Measurements from ENCODE around the gene ACAD10.
"Not testable (repeated sequence)": the region's sequence is repeated elsewhere in the genome, so short reads cannot be mapped to it uniquely, and the experiment has no call there.

The ACAD10 gene

DNA sequence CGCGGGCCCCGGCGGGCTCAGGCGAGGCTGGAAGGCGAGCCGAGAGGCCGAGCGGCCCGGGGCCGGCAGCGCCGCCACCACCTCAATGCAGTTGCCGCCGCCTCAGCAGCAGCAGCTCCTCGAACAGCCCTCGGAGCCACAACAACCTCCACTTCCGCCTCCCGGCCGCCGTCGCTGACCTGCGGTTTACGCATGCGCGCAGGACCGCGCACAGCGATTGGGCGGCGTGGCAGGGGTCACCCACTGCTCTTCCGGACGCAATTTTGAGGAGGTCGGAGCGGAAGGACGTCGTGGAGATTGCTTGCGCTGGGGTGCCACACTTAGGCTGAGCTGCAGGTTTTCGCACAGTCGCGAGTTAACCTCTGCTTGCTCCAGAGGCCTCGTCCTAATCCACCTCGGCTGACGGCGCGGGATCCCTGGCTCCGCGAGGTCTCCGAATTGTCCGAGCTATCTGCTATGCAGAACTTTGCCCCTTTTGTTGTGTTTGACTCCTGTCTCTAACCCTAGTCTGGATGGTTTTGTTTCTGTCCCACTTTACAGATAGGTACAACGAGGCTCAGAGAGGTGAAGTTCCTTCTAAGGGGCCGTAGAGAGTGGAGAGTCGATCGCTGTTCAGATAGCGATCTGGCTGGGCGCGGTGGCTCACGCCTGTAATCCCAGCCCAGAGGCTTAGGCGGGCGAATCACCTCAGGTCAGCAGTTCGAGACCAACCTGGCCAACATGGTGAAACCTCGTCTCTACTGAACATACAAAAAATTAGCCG lies at the start of gene ACAD10, which contains the start of gene BRAP:
ACAD10 (plus strand) TSS at position 243 of the 763 bp plus-strand sequence. CDS start 6,657 bp downstream, outside the sequence.
BRAP (minus strand) TSS at position 146 of the 763 bp plus-strand sequence. CDS start 164 bp downstream, outside the sequence.
- peak; percentile 92 for DNase-seq (ENCODE audit: low read depth)

DNA sequence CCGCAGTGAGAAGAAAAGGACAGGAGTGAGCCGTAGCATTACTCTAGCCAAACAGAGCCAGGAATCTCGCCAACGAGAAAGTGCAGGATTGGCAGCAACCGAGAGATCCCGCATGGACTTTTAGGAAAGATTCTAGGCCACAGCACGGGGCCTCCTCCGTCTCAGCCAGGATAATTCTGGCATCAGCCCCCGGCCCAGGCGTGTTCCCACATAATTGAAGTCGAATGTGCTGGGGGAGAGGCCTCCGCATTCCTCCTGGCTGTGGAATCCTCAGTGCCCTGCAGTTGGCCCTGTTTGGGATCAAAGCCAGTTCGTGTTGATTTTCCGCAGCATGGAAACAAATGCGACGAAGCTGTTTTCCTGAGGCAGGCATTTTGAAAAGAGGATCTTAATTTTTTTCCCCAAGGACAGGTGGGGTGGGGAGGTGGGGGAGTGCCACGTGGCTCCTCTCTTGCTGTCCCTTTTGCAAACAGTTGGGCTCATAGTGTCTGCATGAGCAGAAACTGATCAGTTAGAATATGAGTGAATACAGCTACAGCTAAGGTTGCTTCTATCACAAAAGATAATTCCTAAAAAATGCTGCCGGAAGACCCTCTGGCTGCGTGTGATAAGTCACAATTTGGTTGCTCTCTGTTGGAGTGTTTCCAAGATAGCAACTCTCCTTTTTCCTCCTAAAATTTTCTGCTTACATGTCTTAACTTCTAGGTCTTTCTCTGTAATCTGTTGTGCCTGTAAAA lies 49.5 kb upstream of the ACAD10 start:
- DNase-seq (ENCODE audit: low read depth): peak; percentile 39

DNA sequence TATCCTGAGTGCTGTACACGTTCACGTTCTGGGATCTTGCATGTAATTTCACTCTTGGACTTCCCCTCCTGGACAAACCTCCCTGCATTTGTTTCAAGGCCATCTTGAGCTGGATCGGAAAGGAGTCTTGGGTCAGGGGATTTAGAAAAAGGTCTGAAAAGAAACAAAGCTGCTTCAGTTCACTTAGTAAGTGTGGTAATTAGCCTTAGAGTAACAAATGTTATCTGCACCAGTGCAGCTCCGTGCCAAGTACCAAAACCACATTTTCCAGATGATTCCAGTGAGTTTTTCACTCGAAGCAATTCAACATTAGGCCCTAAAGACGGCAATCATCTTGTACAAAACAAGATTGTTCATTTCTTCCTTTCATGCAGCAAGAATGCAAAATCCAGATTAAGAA lies 47.3 kb upstream of the ACAD10 start:
- no peak for DNase-seq (ENCODE audit: low read depth)

DNA sequence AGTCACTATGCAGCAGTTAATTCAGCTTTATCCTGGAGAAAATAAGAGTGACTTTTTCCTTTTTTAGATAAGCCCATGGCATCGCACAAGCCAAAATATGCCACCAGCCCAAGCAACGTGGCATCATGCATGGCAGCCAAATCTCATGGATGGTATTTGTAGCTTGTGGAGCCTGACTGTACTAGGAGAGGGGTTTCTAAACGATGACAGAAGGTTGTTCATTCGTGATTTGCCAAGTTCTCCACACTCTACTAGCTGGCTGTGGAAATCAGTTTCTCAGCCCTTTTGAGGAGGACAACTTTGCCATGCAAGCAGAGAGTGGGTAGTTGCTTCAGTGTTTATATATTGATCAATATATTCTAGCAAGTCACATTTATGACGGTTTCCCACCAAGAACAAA lies 45.3 kb upstream of the ACAD10 start:
- DNase-seq (ENCODE audit: low read depth): no peak

DNA sequence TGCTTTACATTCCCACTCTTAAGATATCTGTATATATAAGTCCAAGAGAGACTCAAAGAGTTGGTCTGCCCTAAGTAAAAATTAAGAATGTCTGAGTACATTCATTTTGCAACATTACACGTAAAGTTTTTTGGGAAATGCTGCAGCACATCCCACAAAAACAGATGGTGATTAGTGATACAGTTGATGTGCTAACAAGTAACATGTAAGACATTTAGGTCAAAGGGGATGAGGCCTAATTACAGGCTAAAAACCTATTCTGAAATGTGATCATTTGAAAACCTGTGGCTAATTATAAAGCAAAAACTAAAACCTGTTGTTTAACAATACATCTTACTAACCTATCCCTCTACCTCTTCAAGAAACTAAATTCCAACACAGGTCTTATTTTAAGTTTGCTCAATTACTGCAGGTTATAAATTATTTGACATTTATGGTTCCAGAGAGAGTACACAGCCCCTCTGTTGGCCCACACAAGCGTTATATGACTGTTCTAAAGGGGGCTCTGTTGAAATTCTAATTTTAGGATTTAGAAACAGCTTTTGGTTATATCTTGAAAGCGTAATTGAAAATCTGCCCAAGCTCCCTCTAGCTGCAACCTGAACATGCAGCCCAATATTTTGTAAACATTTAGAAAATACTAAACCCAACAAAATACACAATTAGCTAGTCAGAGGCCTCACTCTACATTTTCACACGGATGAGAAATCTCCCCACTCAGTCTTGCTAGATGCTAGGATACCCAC lies 43.0 kb upstream of the ACAD10 start:
- DNase-seq (ENCODE audit: low read depth): no peak

DNA sequence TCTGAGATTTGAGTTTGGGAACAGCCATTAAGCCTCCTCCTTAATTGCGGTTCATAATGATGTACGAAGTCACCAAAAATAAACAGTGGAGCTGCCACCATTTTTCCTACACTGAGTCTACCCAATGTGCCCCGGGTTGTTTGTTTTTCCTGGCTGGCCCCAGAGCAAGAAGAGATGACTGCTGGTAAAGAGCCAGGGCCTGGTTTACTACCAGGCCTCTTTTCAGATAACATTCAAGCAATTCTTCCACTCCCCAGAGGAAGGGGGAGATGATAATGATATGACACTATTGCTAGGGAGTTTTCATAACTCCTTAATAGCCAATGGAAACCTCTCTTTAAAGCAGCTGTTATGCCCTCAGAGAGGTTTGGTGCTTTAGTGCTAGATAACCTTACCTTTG lies 42.4 kb upstream of the ACAD10 start:
- DNase-seq (ENCODE audit: low read depth): no peak

DNA sequence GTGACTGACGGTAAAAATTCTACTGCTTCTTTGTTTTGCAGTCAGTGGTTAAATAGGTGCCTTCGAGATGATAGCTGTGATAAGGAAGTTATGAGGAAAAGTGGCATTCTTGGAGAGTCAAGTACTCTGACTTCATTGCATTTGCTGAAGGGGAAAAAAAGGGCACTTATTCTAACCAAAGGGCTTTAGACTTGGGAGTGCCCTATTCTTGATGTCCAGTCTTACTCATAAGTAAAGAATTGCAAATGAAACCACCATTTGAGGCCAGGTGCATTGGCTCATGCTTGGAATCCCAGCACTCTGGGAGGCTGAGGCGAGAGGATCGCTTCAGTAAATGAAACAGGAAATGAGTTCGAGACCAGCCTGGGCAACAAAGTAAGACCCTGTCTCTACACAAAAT lies 40.4 kb upstream of the ACAD10 start:
- no peak for DNase-seq (ENCODE audit: low read depth)

DNA sequence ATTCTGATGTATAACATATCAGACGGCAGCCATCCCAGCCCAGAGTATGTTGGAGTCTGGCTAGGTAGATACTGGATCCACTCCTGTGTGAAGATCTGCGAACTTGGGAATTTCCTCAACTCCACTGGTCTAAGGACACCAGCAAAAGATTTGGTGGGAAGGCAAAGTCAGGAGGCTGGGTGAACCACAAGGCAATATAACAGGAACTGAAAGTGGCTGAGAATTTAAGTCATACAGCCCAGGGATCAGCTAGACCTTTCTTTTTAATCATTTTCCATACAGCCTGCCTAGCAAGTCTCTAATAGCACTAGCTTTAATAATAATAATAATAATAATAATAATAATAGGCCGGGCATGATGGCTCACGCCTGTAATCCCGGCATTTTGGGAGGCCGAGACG lies 34.9 kb upstream of the ACAD10 start:
- no peak for DNase-seq (ENCODE audit: low read depth)

DNA sequence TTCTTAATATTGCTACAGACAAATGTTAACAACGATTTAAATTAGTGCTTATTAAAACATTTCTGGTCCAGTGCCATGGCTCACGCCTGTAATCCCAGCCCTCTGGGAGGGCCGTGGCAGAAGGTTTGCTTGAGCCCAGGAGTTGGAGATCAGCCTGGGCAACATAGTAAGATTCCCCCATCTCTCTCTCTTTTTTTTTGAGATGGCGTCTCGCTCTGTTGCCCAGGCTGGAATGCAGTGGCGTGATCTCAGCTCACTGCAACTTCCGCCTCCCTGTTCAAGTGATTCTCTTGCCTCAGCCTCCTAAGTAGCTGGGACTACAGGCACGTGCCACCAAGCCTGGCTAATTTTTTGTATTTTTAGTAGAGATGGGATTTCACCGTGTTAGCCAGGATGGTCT lies 33.3 kb upstream of the ACAD10 start:
- DNase-seq (ENCODE audit: low read depth): not testable (repeated sequence)

DNA sequence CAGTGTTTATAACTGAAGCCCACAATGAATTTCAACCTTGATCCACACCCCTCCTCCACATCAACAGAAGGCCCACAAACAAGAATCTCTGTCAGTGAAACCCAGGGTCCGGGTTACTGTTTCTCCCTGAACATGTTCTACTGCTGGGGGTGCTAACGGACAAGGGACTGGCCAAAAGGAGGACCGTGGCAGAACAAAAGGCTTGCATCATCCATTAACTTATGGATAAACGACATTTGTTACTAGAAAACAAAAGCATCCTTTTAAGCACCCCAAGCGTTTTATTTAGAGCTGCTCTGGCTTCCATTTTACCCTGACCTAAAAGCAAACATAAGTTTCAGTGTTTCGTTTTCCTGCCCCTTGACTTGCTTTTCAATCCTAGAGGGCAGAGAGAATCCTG lies 32.3 kb upstream of the ACAD10 start:
- DNase-seq (ENCODE audit: low read depth): no peak

DNA sequence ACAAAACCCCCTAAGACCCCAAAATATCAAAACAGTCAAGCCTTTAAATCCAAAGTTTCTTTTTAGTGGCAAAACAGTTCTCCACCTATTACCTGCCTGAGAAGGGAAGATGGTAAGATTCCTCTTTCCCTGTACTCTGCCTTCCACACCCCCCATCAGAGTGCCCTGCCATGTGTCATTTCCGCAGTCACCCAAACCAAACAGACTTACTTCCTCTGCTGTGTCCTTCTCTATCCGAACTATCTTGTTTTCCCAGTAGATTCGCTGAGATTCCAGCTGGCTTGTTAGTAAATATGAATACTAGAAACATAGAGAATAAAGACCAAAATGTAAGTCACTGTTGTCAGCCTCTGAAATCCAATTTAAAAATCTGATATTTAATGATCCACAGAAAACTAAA lies 30.5 kb upstream of the ACAD10 start:
- DNase-seq (ENCODE audit: low read depth): no peak

DNA sequence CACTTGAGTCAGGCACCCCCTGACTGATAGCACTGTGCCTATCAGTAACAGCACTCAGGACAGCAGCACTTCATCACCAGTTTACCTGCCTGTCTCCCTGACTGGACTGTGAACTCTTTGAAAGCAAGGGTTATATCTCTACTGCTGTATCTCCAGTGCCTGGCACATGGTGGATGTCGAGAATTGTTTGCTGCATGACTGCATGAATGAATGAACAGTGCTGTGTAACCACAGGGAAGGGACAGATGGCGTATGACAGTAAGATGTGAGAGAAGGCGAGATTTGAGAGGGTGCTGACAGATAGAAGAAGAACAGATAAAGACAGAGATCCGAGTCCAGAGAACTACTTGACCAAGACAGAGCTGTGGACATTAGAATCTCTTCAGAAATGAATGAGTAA lies 29.8 kb upstream of the ACAD10 start:
- DNase-seq (ENCODE audit: low read depth): no peak

DNA sequence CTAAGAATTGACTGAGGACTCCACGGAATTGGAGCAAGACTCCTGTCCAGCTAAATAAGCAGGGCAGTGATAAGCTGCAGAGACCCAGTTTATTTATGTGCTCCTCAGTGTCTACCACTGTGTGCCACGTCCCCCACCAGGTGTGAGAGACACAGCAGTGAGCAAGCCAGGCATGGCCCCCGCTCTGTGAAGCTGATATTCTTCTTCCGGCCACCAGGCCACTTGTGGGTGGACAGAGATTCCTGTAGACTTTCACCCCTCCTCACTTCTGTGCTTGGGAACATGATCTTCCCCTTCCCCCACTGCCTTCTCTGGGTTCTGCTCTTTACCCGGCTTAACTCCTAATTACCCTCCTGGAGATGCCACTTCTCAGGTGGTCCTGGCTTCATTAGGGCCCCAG lies 21.4 kb upstream of the ACAD10 start:
- no peak for DNase-seq (ENCODE audit: low read depth)

DNA sequence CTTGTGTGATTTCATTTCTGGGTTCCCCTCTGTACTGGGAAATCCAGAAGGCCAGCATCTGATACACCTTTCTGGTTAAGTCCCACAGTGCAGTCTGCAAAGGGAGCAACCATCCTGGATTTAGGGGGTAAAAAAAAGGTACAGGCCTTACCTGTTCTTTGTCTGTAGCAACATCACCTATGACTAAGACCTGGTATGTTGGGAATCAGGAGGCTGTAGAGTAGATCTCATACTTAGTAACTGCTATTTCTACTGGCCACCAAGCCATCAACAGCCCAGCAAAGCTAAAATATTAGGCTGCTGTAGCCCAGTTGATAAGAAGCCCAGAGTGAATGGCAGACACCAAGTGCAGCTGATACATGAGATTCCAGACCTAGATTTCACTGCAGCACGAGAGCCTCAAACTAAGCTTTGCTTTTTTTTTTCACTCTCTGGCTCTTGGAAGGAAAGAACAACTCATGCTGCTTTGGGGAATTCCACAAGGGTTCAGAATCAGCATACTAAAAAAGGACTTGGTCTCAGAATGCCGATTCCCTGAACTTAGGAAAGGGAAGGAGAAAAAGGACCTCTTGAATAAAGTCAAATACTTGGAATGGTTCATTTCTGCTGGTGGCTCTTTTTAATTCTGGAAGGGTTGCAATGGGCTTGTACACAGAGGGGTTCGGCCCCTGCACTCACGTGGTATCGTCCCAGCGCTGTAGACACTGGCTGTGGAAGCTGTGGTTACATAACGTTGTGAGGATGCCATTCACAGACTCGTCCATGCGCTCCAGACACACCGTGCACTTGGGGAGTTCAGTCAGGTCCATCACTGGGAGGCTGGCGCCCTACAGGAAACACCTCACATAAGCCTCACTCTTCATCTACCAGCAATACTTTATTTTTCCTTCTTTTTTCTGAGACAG lies 20.6 kb upstream of the ACAD10 start:
- DNase-seq (ENCODE audit: low read depth): no peak

DNA sequence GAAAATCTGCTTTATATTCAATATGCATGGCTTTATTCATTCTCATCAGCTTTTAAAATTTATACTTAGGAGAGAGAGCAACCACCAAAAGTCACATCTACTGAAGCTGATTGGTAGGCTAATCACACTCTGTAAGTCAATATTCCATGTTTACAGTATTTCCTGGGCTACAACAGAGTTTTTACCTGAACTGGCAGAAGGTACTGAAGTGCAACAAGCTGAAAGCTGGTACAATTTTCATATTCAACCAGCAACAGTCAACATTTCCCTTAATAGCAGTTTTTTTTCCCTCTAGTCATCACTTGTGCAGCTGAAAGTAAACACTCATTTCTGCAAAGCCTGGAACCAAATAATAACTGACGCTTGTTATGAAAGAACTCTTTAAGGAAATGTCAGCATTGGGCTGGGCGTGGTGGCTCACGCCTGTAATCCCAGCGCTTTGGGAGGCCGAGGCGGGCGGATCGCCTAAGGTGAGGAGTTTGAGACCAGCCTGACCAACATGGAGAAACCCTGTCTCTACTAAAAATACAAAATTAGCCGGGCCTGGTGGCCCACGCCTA lies 13.0 kb upstream of the ACAD10 start:
- no peak for DNase-seq (ENCODE audit: low read depth)

DNA sequence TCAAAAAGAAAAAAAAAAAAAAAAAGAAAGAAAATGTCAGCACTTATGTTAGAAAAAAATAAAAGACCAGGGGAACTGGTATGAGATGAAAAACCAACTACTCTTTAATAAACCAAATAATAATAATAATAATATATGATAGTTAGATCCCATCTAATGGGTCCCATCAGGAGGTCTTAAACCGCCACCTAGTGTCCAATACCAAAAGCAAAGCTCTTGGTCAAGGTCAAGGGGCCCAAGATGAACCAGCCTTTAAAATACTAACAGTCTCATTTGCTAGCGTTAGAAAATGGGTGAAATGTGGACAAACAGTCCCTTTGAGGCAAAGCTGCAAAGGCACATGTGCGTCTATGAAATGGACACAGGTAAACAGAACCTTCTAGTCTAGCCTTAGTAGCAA lies 12.3 kb upstream of the ACAD10 start:
- DNase-seq (ENCODE audit: low read depth): peak; percentile 26

DNA sequence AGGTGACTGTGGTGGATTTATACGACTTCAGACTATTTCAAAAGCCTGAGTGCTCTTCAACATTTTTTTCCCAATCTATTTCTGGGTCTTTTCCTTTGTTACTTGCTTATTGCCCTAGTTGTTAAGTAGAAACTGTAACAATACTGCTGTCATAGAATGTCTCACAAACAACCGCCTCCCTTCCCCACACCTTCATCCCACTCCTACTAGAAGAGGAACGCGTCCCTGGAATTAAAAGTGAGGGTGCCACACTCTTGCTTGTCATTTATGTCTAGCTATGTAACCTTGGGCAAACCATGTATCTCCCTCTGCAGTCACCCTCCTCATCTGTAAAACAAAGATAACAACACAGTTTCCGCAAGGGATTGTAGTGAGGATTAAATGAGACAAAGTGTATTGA lies 8.7 kb upstream of the ACAD10 start:
- DNase-seq (ENCODE audit: low read depth): no peak

DNA sequence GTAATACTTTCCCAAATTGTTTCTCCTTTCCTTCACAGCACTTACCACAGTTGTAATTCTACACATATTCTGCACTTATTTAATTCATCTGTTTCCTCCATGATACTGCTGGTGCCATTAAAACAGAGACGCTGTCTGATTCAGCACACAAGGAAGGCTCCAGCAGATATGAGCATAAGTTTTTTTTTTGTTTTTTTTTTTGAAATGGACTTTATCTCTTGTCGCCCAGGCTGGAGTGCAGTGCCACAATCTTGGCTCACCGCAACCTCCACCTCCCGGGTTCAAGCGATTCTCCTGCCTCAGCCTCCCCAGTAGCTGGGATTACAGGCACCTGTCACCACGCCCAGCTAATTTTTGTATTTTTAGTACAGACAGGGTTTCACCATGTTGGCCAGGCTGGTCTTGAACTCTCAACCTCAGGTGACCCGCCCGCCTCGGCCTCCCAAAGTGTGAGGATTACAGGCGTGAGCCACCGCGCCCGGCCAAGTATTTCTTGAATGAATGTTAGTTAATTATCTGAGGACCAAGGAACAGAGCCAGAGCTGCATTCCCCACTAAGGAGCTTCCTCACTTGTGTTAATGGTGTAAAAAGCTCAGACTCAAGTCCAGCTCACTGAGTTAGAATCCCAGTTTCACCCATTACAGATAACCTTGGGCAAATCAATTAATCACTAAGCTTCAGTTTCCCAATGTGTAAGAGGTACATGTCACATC lies 1.2 kb upstream of the ACAD10 start:
- DNase-seq (ENCODE audit: low read depth): not testable (repeated sequence)

DNA sequence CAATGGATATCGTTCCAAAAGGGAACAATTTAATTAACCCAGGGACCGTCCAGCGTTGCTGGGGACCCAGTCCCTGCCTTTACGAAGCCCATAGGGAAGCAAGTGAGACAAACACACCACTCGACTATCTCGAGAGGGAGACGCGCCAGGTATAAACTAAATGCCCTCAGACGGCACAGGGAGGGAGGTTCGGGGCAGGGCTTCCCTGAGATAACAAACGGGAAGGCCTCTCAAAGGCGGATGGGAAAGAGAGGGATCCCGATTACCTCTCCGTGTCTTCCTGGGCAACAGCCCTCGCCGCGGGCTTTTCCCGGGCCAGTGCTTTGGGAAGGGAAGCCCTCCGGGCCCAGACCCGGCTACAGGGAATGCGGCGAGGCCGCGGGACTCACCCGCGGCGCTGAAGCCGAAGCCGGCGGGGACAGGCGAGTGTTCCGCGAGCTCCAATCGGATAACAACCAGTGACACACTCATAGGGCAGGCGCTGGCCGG lies 487 bp upstream of the ACAD10 start:
- no peak for DNase-seq (ENCODE audit: low read depth)

DNA sequence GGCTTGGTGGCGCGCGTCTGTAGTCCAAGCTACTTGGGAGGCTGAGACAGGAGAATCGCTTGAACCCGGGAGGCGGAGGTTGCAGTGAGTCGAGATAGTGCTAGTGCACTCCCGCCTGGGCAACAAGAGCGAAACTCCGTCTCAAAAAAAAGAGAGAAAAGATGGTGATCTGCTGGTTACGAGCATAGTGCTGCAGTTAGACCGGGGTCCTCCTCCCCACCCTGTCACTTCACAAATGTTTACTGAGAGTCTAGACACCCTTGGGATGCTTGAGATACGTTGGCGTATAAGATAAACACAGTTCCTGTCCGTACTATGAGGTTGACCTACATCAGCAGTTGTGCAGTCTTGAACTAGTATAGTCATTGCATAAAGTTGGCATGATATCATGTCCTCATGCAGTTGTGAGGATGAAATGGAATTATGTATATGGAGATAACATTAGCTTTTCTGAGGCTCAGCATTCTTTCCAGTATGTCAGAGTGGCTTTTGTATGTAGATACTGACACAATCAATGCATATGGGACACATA lies 787 bp downstream of the ACAD10 start:
- no peak for DNase-seq (ENCODE audit: low read depth)

Measured in CMK (cell line).